DMS153 treated with DMSO at 0.1 percent for 48 hours (cell line): Measurements from ENCODE around the gene PRR5L.
A peak's percentile ranks its signal among the peaks of the same experiment; 100 is the strongest.

Source experiments
- DNase-seq: peaks from one replicate; lab custom pipeline; 2025; ENCODE audit not compliant: unreplicated experiment; lab: John Stamatoyannopoulos, UW

PRR5L gene

GRCh38 chr11:36295926-36296325, at the start of gene PRR5L:
Gene PRR5L (plus strand): TSS chr11:36296288. CDS start chr11:36401122, 104,834 bp downstream.
- no peak for DNase-seq

- DNase-seq, result no peak
These were observed 48.6 kb upstream of the PRR5L start for GRCh38 chr11:36247493-36247892.

- no peak for DNase-seq
These were observed 47.7 kb upstream of the PRR5L start for GRCh38 chr11:36248436-36248835.

- DNase-seq, result no peak
These were observed 46.8 kb upstream of the PRR5L start for GRCh38 chr11:36249246-36249645.

- DNase-seq, result no peak
These were observed 44.3 kb upstream of the PRR5L start for GRCh38 chr11:36251823-36252222.

- DNase-seq, result no peak
These were observed 42.9 kb upstream of the PRR5L start for GRCh38 chr11:36253238-36253637.

GRCh38 chr11:36254713-36255112, 41.4 kb upstream of the PRR5L start:
- no peak for DNase-seq

GRCh38 chr11:36257351-36257750, 38.7 kb upstream of the PRR5L start:
- DNase-seq, result no peak

- DNase-seq, result peak; percentile 21
These were observed 37.2 kb upstream of the PRR5L start for GRCh38 chr11:36258730-36259360.

GRCh38 chr11:36261094-36261493, 35.0 kb upstream of the PRR5L start:
- DNase-seq, result no peak

GRCh38 chr11:36264011-36264972, 31.8 kb upstream of the PRR5L start:
- DNase-seq, result no peak

GRCh38 chr11:36264973-36265344, 31.1 kb upstream of the PRR5L start:
- no peak for DNase-seq

GRCh38 chr11:36265793-36266628, 30.1 kb upstream of the PRR5L start:
- peak; percentile 26 for DNase-seq

GRCh38 chr11:36266767-36267166, 29.3 kb upstream of the PRR5L start:
- DNase-seq, result no peak

GRCh38 chr11:36268337-36268985, 27.6 kb upstream of the PRR5L start:
- no peak for DNase-seq

- no peak for DNase-seq
These were observed 25.4 kb upstream of the PRR5L start for GRCh38 chr11:36270701-36271100.

- DNase-seq, result no peak
These were observed 24.2 kb upstream of the PRR5L start for GRCh38 chr11:36271794-36272407.

- no peak for DNase-seq
These were observed 23.0 kb upstream of the PRR5L start for GRCh38 chr11:36273110-36273509.

- no peak for DNase-seq
These were observed 21.7 kb upstream of the PRR5L start for GRCh38 chr11:36274414-36274813.

- no peak for DNase-seq
These were observed 17.4 kb upstream of the PRR5L start for GRCh38 chr11:36278531-36279282.
